Measurements from ENCODE around the gene FUBP1.
"Not testable (repeated sequence)": the region's sequence is repeated elsewhere in the genome, so short reads cannot be mapped to it uniquely, and the experiment has no call there.

Gene FUBP1

DNA sequence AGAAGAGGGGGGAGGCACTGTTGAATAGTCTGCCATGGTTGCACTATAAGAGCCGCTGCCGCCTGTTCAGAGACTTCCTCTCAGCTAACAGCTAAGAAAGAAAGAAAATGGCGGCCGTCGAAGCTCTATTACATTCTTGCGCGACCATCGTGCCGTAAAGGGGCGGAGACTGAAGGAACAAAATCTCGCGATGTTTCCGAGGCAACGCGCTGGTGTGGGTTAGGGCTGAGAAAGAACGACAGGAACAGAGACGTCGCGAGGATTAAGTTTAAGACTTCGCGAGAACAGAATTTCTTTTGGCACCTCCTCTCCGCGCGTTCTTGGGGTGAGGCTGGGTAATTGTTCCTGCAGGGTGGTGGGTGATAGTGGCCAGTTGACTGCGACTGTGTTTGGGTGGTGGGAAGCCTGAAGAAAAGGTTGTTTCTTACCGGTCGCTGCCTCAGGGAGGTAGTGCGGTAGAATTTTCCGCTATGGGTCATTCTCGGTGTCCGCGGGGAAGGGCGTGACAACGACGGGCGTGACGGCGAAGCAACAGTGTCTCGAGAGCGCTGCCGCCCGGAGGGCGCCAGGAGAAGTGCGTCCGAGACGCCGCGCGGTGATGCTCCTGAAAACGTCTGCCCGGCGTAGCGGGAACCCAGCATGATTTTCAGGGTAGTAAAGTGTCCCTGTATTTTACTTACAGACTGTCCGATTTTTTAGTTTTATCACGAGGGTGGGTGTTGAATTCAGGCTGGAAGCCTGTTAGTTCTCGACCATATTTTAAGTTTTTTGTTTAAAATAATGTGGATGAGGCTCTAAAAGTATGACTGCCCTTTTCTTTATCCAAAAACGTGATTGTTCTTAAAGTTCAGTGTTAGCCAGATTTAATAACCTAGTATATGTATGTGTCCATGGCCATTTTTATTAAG lies at the start of gene FUBP1:
FUBP1 (minus strand) TSS at position 104 of the 908 bp plus-strand sequence; CDS start at position 36, 68 bp downstream.
- Histone ChIP-seq H3K4me1 (ENCODE audit: control insufficient read depth, insufficient read depth, low read length) (peaks cover 30% of the 10 kb centered on the region), H3K27ac (ENCODE audit: low read depth, low read length) (peak within 1 kb of the TSS; percentile 96), H3K4me3 (ENCODE audit: low read depth, low read length) (peak within 1 kb of the TSS; percentile 94), H3K36me3 (ENCODE audit: control insufficient read depth, insufficient read depth, low read length) (peaks cover 37% of the 10 kb centered on the region), H3K27me3 (ENCODE audit: control insufficient read depth, insufficient read depth, low read length) (no peaks in the 10 kb centered on the region), H3K9me3 (ENCODE audit: control insufficient read depth, insufficient read depth, low read depth, low read length) (no peaks in the 10 kb centered on the region), H3K9ac (ENCODE audit: low read length) (peak within 1 kb of the TSS; percentile 100)

GRCh38 chr1:78021134-78021533 lies 42.3 kb upstream of the FUBP1 start:
- not testable (repeated sequence) for H3K9ac ChIP-seq (ENCODE audit: low read length); H3K27ac ChIP-seq (ENCODE audit: low read depth, low read length); H3K4me3 ChIP-seq (ENCODE audit: low read depth, low read length)

DNA sequence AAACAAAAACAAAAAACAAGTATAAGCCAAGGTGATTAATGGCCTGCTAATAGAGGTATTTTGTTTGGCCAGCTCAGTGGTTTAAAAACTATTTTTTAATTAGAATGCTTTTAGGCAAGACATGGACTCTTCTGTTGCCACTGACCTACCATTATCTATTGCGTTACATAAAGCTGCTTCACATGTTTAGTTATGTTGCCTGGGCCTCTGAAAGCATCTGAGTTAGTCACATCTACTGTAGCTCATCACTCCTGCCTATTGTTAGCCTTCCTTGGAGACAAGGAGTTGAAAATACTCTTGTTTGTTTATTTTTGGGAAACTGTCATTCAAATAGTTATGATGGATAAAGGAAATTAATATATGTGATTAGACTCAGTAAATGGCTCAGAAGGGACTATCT lies 40.2 kb upstream of the FUBP1 start:
- 0 out of 2 replicates have a peak, but pooled peaks cover 3% of the 10 kb centered on the region for H3K36me3 ChIP-seq (ENCODE audit: control insufficient read depth, insufficient read depth, low read length)
- H3K27ac ChIP-seq (ENCODE audit: low read depth, low read length): no peak overlapping the region
- H3K9me3 ChIP-seq (ENCODE audit: control insufficient read depth, insufficient read depth, low read depth, low read length): no peaks in the 10 kb centered on the region
- no peaks in the 10 kb centered on the region for H3K4me1 ChIP-seq (ENCODE audit: control insufficient read depth, insufficient read depth, low read length)
- H3K9ac ChIP-seq (ENCODE audit: low read length): no peak overlapping the region
- H3K27me3 ChIP-seq (ENCODE audit: control insufficient read depth, insufficient read depth, low read length): no peaks in the 10 kb centered on the region
- H3K4me3 ChIP-seq (ENCODE audit: low read depth, low read length): no peak overlapping the region

More at GRCh38 chr1:78021134-78021533, 42.3 kb upstream of the FUBP1 start:
- H3K36me3 ChIP-seq (ENCODE audit: control insufficient read depth, insufficient read depth, low read length); H3K4me1 ChIP-seq (ENCODE audit: control insufficient read depth, insufficient read depth, low read length); H3K9me3 ChIP-seq (ENCODE audit: control insufficient read depth, insufficient read depth, low read depth, low read length); H3K27me3 ChIP-seq (ENCODE audit: control insufficient read depth, insufficient read depth, low read length): not testable (repeated sequence)

DNA sequence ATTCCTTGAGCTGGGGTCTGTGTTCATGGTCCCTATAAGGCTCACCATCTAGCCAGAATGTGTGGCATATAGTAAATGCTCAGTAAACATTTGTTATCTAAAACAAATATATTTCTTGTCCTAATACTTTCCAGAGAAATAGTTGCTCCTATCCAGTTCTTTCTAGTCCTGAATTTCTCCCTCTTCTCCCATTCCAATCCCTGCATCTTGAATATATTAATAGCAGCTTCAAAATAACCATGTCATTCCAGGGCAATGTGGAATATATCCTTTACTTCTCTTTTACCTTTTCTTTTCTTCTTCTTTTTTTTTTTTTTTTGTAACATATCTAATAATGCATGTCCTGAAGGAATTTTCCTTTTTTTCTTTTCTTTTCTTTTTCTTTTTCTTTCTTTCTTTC lies 36.3 kb upstream of the FUBP1 start:
- Histone ChIP-seq H3K9ac (ENCODE audit: low read length) (no peak overlapping the region), H3K4me1 (ENCODE audit: control insufficient read depth, insufficient read depth, low read length) (no peaks in the 10 kb centered on the region), H3K27ac (ENCODE audit: low read depth, low read length) (no peak overlapping the region), H3K36me3 (ENCODE audit: control insufficient read depth, insufficient read depth, low read length) (0 out of 2 replicates have a peak, but pooled peaks cover 3% of the 10 kb centered on the region), H3K27me3 (ENCODE audit: control insufficient read depth, insufficient read depth, low read length) (no peaks in the 10 kb centered on the region), H3K4me3 (ENCODE audit: low read depth, low read length) (no peak overlapping the region), H3K9me3 (ENCODE audit: control insufficient read depth, insufficient read depth, low read depth, low read length) (no peaks in the 10 kb centered on the region)

DNA sequence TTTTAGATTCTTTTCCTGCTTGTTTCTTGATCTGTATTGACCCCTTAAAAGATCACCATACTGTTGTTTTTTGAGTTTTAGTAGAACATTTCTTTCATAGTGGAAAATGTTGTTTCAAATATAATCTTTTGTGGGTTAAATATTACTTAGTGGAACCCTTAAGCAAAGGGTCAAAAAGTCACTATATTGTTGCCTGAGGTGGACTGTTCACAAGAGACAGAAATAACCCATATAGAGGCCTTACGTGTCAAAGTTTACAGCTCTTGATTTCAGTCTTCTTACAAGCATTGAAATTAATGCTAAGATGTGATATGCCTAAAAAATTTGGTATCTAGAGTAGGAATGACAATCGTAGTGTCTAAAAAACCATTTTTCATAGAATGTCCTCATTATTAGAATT lies 32.2 kb upstream of the FUBP1 start:
- Histone ChIP-seq H3K36me3 (ENCODE audit: control insufficient read depth, insufficient read depth, low read length) (0 out of 2 replicates have a peak, but pooled peaks cover 2% of the 10 kb centered on the region), H3K9me3 (ENCODE audit: control insufficient read depth, insufficient read depth, low read depth, low read length) (no peaks in the 10 kb centered on the region), H3K4me3 (ENCODE audit: low read depth, low read length) (no peak overlapping the region), H3K27ac (ENCODE audit: low read depth, low read length) (no peak overlapping the region), H3K9ac (ENCODE audit: low read length) (no peak overlapping the region), H3K4me1 (ENCODE audit: control insufficient read depth, insufficient read depth, low read length) (peaks cover under 1% of the 10 kb centered on the region; the same call in 1 of the 2 replicates), H3K27me3 (ENCODE audit: control insufficient read depth, insufficient read depth, low read length) (no peaks in the 10 kb centered on the region)

DNA sequence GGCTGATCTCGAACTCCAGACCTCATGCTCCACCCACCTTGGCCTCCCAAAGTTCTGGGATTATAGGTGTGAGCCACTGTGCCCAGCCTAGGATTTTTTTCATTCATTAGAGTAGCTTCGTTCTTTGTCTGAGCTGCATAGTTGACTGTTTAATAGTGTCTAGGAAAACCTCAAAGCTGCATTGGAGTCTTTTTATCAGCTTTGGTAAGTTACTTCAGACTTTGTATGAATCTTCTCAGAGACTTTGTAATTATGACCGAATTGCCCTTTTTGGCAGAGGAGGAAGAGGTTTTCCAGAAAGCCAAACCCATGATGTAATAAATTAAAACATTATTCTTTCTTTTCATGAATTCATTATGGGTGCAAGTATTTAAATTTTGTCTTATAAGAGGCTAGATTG lies 31.0 kb upstream of the FUBP1 start:
- Histone ChIP-seq H3K27ac (ENCODE audit: low read depth, low read length) (no peak overlapping the region), H3K4me1 (ENCODE audit: control insufficient read depth, insufficient read depth, low read length) (peaks cover 11% of the 10 kb centered on the region; the same call in 1 of the 2 replicates), H3K9me3 (ENCODE audit: control insufficient read depth, insufficient read depth, low read depth, low read length) (no peaks in the 10 kb centered on the region), H3K36me3 (ENCODE audit: control insufficient read depth, insufficient read depth, low read length) (no peaks in the 10 kb centered on the region), H3K9ac (ENCODE audit: low read length) (no peak overlapping the region), H3K4me3 (ENCODE audit: low read depth, low read length) (no peak overlapping the region), H3K27me3 (ENCODE audit: control insufficient read depth, insufficient read depth, low read length) (no peaks in the 10 kb centered on the region)

- H3K4me3 ChIP-seq (ENCODE audit: low read depth, low read length): no peak overlapping the region
- no peak overlapping the region for H3K9ac ChIP-seq (ENCODE audit: low read length)
- peaks cover 11% of the 10 kb centered on the region; the same call in 1 of the 2 replicates for H3K4me1 ChIP-seq (ENCODE audit: control insufficient read depth, insufficient read depth, low read length)
- no peak overlapping the region for H3K27ac ChIP-seq (ENCODE audit: low read depth, low read length)
- H3K9me3 ChIP-seq (ENCODE audit: control insufficient read depth, insufficient read depth, low read depth, low read length): no peaks in the 10 kb centered on the region
- H3K27me3 ChIP-seq (ENCODE audit: control insufficient read depth, insufficient read depth, low read length): no peaks in the 10 kb centered on the region
- H3K36me3 ChIP-seq (ENCODE audit: control insufficient read depth, insufficient read depth, low read length): no peaks in the 10 kb centered on the region
Measured at GRCh38 chr1:78009276-78009675, 30.4 kb upstream of the FUBP1 start.

GRCh38 chr1:78007677-78008341 lies 28.9 kb upstream of the FUBP1 start:
- peaks cover 21% of the 10 kb centered on the region for H3K4me1 ChIP-seq (ENCODE audit: control insufficient read depth, insufficient read depth, low read length)
- H3K27me3 ChIP-seq (ENCODE audit: control insufficient read depth, insufficient read depth, low read length): no peaks in the 10 kb centered on the region
- no peak overlapping the region for H3K4me3 ChIP-seq (ENCODE audit: low read depth, low read length)
- no peak overlapping the region for H3K9ac ChIP-seq (ENCODE audit: low read length)
- no peak overlapping the region for H3K27ac ChIP-seq (ENCODE audit: low read depth, low read length)
- no peaks in the 10 kb centered on the region for H3K36me3 ChIP-seq (ENCODE audit: control insufficient read depth, insufficient read depth, low read length)
- H3K9me3 ChIP-seq (ENCODE audit: control insufficient read depth, insufficient read depth, low read depth, low read length): no peaks in the 10 kb centered on the region

DNA sequence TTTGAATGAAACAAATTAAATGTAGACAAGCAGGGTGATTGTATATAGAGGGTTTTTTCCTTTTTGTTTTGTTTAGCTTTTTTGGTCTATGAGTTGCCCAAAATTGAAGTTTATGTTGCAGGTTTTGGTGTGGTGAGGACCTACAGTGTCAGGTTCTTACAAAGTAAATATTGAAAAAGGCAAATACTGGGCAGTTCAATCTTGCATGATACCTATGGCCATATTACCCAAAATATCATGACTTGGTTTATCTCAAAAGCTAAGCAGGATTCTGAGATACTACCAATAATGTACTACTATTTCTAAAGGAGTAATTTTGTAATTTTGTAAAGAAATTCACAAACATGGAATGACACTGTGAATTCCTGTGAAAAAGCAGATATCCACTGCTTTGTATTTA lies 27.6 kb upstream of the FUBP1 start:
- Histone ChIP-seq H3K36me3 (ENCODE audit: control insufficient read depth, insufficient read depth, low read length) (no peaks in the 10 kb centered on the region), H3K27ac (ENCODE audit: low read depth, low read length) (no peak overlapping the region), H3K9me3 (ENCODE audit: control insufficient read depth, insufficient read depth, low read depth, low read length) (no peaks in the 10 kb centered on the region), H3K9ac (ENCODE audit: low read length) (no peak overlapping the region), H3K4me3 (ENCODE audit: low read depth, low read length) (0 out of 2 replicates have a peak overlapping the region, but pooled peaks have one; percentile 65), H3K4me1 (ENCODE audit: control insufficient read depth, insufficient read depth, low read length) (peaks cover 21% of the 10 kb centered on the region), H3K27me3 (ENCODE audit: control insufficient read depth, insufficient read depth, low read length) (no peaks in the 10 kb centered on the region)

DNA sequence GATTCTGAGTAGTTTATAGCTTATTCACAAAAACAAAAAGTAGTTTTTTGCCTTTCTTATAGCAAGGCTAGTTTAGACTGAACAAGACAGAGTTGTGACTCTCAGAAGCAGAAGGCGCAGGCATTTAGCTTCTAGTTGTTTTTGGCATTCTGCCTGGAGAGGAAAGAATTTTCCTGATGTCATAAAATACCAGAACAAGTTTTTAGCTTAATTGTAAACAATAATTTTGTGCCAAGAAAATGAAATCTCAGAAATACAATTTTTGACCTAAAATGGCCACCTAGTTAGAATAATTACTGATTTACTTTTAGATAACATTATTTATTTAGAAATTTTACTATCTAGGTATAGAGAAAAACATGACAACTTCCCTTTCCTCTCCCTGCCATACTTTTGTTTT lies 26.9 kb upstream of the FUBP1 start:
- Histone ChIP-seq H3K9ac (ENCODE audit: low read length) (peak overlapping the region; percentile 93), H3K4me3 (ENCODE audit: low read depth, low read length) (peak overlapping the region; percentile 65), H3K27ac (ENCODE audit: low read depth, low read length) (no peak overlapping the region), H3K9me3 (ENCODE audit: control insufficient read depth, insufficient read depth, low read depth, low read length) (no peaks in the 10 kb centered on the region), H3K36me3 (ENCODE audit: control insufficient read depth, insufficient read depth, low read length) (no peaks in the 10 kb centered on the region), H3K27me3 (ENCODE audit: control insufficient read depth, insufficient read depth, low read length) (no peaks in the 10 kb centered on the region), H3K4me1 (ENCODE audit: control insufficient read depth, insufficient read depth, low read length) (peaks cover 21% of the 10 kb centered on the region)

DNA sequence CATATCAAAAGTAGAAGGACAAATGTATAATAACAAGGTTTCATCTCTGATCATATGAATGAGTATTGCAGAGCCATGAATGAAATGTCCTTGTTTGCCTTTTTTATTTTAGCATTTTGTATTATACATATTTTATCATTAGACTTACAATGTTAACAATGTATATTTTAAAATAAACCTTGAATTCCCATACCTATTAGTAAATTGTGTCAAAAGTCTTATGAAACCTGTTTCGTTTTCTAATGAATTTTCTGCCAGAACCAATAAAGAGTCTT lies 26.5 kb upstream of the FUBP1 start:
- no peaks in the 10 kb centered on the region for H3K9me3 ChIP-seq (ENCODE audit: control insufficient read depth, insufficient read depth, low read depth, low read length)
- peak overlapping the region; percentile 93 for H3K9ac ChIP-seq (ENCODE audit: low read length)
- H3K36me3 ChIP-seq (ENCODE audit: control insufficient read depth, insufficient read depth, low read length): no peaks in the 10 kb centered on the region
- H3K4me1 ChIP-seq (ENCODE audit: control insufficient read depth, insufficient read depth, low read length): peaks cover 21% of the 10 kb centered on the region
- H3K27ac ChIP-seq (ENCODE audit: low read depth, low read length): peak overlapping the region; percentile 97; the same call in 1 of the 2 replicates
- H3K4me3 ChIP-seq (ENCODE audit: low read depth, low read length): peak overlapping the region; percentile 65
- no peaks in the 10 kb centered on the region for H3K27me3 ChIP-seq (ENCODE audit: control insufficient read depth, insufficient read depth, low read length)

Data from HUES6 (cell line).